Suppressor macrophage (primary cell): ENCODE results near the gene RAD52.

ENCODE experiments used
- DNase-seq, 4 experiments: peaks; one replicate each; pipeline ENCODE4 v3.0.0-alpha.2; 2020 to 2022

RAD52 gene

DNA sequence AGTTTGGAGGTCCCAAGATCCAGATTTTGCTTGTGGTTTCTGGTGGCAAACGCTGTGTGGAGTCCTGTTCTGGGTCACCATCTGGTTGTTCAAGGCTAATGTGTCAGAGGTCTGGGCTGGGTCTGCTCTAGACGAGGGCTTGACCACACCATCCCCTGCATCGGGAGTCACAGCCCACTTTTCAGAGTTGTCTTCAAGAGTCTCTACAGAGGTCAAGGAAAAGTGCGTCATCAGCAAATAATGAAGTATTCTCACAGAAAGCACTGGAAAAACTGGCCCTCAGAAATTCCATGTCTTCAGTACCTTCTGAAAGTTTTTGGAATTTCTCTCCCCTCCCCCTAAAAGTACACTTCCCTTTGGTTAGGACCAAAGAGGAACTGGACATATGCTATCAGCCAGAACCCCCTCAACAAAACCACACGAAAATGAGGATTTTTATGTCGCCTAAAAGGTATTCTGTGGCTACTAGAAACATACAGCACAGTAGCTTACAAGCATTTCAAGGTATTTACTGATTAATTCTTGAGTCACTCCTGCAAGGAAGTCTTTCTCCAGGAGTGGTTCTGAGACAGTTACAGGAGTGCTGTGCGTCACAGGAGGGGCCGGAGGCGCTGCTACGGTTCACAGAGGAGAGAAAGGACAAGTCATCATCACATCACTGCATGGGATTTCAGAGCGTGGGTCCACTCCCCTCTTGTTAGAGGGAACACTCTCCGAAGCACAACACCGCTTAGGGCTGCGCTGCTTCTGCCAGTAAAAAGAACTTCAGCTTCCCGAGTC, 35.4 kb downstream of the RAD52 start:
- DNase-seq: peak; percentile 28 to 54 (median 42)

- DNase-seq: no peak
These were observed 36.8 kb downstream of the RAD52 start for GRCh38 chr12:912466-913235.

DNA sequence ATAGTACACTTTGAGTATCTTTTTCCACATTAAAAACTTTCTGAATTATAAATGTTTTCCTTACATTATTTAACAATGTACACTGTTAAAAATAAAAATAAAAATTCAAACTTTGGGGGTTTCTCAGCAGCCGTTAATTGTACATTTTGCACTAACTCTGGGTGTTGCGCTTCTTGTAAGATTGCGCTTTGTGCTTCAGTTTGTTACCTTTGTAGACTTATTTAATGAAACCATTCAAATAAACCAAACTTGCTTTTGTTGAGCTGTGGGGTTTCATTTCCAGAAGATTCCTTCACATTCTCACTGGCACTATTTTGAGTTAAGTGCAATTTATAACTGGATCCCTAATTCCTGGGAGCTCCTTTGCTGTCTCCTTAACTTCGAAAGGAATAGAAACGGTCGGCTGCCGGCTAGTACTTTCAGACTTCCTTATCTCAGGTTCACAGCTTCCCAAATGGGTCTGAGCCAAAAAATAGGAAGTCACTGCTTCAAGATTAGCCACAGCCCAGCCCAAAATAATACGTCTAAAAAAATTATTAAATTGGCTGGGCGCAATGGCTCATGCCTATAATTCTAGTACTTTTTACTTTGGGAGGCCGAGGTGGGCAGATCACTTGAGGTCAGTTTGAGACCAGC, 38.2 kb downstream of the RAD52 start:
- peak; percentile 44 to 68 (median 65) for DNase-seq

DNA sequence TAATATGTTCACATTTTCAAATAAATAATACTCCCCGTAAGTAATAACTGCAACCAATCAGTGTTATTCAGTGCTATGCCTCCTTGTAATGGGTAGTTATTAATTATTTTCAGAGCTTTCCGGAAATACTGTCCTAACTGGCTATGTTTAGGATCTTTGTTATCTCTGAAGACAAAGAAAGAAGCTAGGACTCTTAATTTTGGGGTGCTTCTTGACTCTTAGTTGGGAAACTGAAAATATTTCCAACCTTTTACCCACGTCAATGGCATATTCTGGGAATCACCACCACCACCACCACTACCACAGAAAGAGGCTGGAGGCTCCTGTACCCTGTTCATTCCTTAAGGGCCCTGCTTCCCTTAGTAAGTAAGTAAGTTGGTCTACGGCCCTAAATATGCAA, 39.1 kb downstream of the RAD52 start:
- no peak for DNase-seq

DNA sequence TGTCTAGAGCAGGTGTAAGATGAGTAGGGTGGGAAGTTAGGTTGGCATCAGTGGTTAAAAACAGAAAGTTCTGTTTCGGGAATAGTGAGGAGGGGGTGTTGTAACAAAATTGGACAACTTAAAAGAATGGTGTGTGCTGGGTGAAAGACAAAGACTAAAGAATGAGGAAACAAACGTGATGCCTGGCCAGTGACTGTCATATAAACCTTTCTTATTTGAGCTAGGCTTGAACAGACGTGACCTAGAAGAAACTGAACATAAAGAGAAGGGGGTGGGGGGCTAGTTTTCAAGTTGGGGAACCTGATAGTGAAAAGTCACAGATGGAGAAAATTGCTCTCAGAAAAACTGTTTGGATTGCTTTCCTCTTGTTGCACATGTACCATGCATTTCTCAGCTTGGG, 39.6 kb downstream of the RAD52 start:
- DNase-seq: no peak

GRCh38 chr12:907413-908185, 41.9 kb downstream of the RAD52 start:
- peak in 2 of 4 experiments; percentile 25 to 29 for DNase-seq

DNA sequence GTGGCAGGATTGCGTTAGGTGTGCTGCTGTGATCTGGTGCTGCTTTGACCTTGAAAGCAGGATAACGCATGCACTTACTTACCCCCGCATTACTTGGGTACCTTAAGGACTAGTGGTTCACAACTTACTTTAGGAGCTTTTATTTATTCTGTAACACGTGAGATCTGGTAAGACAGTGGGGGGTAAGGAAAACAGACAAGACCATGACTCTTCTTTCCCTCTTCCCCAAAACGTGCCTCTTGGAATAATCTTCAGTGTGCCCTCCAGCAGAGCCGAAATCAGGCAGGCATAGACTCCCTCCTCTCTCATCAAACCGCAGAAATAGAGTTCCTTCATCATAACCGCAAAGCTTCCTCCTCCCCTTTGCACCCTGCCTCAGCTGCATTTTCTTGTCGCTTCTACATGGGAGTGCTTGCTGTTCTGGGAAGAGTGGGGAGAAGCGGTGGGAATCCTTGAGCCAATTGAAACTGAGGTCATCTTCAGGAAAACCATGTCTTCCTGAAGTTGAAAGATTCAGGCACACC, 43.4 kb downstream of the RAD52 start:
- DNase-seq: peak in 3 of 4 experiments; percentile 11 to 19 (median 17)

- DNase-seq: peak; percentile 68 to 87 (median 70)
These were observed 44.0 kb downstream of the RAD52 start for GRCh38 chr12:905261-906031.

DNA sequence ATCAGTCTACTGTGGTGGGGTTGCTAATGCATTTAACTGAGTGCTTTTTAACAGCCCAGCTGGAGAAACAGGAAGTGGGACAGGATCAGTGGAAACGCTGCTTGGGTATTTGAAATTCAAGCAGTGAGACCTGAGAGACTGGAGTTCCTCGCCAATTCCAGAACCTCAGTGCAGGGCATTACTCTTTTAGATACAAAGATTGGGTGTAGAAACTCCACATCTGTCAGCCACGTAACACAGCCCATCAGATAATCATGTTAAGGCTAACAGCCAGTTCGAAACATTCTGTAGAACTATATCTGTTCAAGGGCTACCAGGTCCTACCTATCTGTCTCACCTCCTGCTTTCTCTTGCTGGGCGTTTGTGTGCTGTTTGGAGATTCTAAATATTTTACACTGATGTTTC, 45.5 kb downstream of the RAD52 start:
- peak; percentile 27 to 50 (median 42) for DNase-seq

GRCh38 chr12:903055-903454, 46.4 kb downstream of the RAD52 start:
- DNase-seq: no peak

GRCh38 chr12:902581-902980, 46.9 kb downstream of the RAD52 start:
- no peak for DNase-seq

DNA sequence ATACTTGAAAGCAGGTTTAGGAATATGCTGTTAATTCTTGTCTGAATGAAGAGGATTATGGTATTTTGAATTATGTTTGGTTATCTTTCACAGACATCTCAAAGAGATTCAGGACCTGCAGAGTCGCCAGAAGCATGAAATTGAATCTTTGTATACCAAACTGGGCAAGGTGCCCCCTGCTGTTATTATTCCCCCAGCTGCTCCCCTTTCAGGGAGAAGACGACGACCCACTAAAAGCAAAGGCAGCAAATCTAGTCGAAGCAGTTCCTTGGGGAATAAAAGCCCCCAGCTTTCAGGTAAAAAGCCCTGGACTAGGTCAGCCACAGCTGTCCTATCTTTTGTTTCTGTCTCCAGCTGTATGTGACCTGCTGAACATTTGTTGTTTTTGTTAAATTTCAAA, 52.1 kb downstream of the RAD52 start:
- no peak for DNase-seq

GRCh38 chr12:896031-896430, 53.5 kb downstream of the RAD52 start:
- no peak for DNase-seq

- DNase-seq: no peak
These were observed 55.3 kb downstream of the RAD52 start for GRCh38 chr12:894226-894625.

GRCh38 chr12:886206-886605, 63.3 kb downstream of the RAD52 start:
- no peak for DNase-seq

DNA sequence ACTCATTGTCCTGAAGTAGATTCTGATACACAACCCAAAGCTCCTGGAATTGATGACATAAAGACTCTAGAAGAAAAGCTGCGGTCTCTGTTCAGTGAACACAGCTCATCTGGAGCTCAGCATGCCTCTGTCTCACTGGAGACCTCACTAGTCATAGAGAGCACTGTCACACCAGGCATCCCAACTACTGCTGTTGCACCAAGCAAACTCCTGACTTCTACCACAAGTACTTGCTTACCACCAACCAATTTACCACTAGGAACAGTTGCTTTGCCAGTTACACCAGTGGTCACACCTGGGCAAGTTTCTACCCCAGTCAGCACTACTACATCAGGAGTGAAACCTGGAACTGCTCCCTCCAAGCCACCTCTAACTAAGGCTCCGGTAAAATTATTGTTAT, 63.8 kb downstream of the RAD52 start:
- DNase-seq: no peak

DNA sequence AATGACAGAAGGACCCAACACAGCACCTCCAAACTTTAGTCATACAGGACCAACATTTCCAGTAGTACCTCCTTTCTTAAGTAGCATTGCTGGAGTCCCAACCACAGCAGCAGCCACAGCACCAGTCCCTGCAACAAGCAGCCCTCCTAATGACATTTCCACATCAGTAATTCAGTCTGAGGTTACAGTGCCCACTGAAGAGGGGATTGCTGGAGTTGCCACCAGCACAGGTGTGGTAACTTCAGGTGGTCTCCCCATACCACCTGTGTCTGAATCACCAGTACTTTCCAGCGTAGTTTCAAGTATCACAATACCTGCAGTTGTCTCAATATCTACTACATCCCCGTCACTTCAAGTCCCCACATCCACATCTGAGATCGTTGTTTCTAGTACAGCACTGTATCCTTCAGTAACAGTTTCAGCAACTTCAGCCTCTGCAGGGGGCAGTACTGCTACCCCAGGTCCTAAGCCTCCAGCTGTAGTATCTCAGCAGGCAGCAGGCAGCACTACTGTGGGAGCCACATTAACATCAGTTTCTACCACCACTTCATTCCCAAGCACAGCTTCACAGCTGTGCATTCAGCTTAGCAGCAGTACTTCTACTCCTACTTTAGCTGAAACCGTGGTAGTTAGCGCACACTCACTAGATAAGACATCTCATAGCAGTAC, 64.6 kb downstream of the RAD52 start:
- DNase-seq: no peak

DNA sequence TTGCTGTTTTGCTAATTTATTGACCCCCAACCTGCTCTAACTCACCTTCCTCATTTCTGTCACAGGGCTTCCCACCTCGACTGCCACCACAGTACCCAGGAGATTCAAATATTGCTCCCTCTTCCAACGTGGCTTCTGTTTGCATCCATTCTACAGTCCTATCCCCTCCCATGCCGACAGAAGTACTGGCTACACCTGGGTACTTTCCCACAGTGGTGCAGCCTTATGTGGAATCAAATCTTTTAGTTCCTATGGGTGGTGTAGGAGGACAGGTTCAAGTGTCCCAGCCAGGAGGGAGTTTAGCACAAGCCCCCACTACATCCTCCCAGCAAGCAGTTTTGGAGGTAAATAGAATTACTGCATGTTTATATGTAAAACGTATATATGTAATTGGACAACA, 68.8 kb downstream of the RAD52 start:
- no peak for DNase-seq

DNA sequence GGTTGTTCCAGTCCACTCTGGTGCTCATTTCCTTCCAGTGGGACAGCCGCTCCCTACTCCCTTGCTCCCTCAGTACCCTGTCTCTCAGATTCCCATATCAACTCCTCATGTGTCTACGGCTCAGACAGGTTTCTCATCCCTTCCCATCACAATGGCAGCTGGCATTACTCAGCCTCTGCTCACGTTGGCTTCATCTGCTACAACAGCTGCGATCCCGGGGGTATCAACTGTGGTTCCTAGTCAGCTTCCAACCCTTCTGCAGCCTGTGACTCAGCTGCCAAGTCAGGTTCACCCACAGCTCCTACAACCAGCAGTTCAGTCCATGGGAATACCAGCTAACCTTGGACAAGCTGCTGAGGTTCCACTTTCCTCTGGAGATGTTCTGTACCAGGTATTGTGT, 69.9 kb downstream of the RAD52 start:
- DNase-seq: no peak

DNA sequence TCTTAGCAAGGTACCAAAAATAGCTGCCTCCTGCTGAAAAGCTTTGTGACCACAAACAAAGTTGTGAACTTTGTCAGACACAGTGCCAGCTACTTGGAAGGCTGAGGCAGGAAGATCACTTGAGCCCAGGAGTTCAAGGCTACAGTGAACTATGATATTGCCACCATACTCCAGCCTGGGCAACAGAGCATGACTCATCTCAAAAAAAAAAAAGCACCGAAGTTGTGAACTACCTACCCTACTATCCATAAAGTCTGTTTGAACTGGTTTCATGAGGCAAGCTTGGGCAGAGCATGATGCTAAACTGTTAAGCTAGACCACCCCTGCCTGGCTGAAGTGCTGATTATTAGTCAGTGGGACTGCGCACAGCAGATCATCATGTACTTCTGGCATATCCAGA, 75.5 kb downstream of the RAD52 start:
- DNase-seq: no peak

DNA sequence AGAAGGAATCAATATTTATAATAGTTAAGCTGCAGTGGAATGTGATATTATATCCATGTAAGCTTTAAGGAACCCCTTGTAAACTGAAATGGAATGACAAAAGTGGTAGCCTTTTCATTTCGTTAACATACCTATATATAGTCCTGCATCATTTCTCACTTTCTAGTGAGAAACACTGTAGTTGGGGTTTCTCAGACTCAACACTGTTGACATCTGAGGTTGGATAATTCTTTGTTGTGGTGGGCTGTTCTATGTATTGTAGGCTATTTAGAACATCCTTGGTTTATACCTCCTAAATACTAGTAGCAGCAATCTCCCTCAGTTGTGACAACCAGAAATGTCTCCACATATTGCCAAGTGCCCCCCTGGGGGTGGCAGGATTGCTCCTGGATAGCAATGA, 79.1 kb downstream of the RAD52 start:
- no peak for DNase-seq
